Chondrocyte (in vitro differentiated cells): ENCODE data around the gene PODN. TPM values are rescaled to one million over a fixed set of nuclear protein-coding genes. Genes with fewer than 3 reads are reported as not detected.

Source experiments
- DNase-seq: peaks from one replicate; pipeline ENCODE4 v3.0.0; 2021; ENCODE audit warnings: mixed read lengths, low spot score
- H3K27ac Mint-ChIP-seq: one replicate; pipeline ENCODE4 v1.8.0; 2021; ENCODE audit warnings: mild to moderate bottlenecking, moderate library complexity, mixed read lengths; ENCODE audit not compliant: unreplicated experiment
- H3K27me3 Mint-ChIP-seq: 2 replicates; pipeline ENCODE4 v1.8.0; 2021; ENCODE audit warnings: low read depth, mixed read lengths
- H3K36me3 Mint-ChIP-seq: 2 replicates; pipeline ENCODE4 v1.8.0; 2021; ENCODE audit warnings: low read depth, mixed read lengths
- H3K4me1 Mint-ChIP-seq: 2 replicates; pipeline ENCODE4 v1.8.0; 2021; ENCODE audit warnings: low read depth, mild to moderate bottlenecking, mixed read lengths
- H3K4me3 Mint-ChIP-seq: one replicate; pipeline ENCODE4 v1.8.0; 2021; ENCODE audit warnings: mild to moderate bottlenecking, moderate library complexity, mixed read lengths; ENCODE audit not compliant: unreplicated experiment
- H3K9me3 Mint-ChIP-seq: 2 replicates; pipeline ENCODE4 v1.8.0; 2021; ENCODE audit warnings: low read depth, mixed read lengths
- CTCF ChIP-seq: fragments of 200-600 bp; sonication (generic); IDR thresholded peaks from 2 replicates; pipeline ENCODE4 v1.5.0; 2021; ENCODE audit warnings: antibody characterized with exemption, mild to moderate bottlenecking, moderate library complexity
- total RNA-seq: library from RNA; stranded (reverse); gene quantifications from 3 replicates; pipeline ENCODE4 v1.2.1, GENCODE V29; 2021

Gene PODN
- total RNA-seq, 1 donor from 2014 or later: 9.2 TPM

GRCh38 chr1:53093778-53094532 lies 31.9 kb downstream of the PODN start:
- no peaks in the 10 kb centered on the region for H3K36me3 Mint-ChIP-seq
- no peaks in the 10 kb centered on the region for H3K27me3 Mint-ChIP-seq
- peaks cover 6% of the 10 kb centered on the region for H3K4me1 Mint-ChIP-seq
- no peak overlapping the region for H3K4me3 Mint-ChIP-seq
- no peak for TF ChIP-seq CTCF
- H3K9me3 Mint-ChIP-seq: no peaks in the 10 kb centered on the region
- H3K27ac Mint-ChIP-seq: no peak overlapping the region
- no peak for DNase-seq

GRCh38 chr1:53094533-53094919 lies 32.5 kb downstream of the PODN start:
- Mint-ChIP-seq H3K4me1 (peaks cover under 1% of the 10 kb centered on the region), H3K27me3 (no peaks in the 10 kb centered on the region)

GRCh38 chr1:53104289-53104913 lies 42.4 kb downstream of the PODN start:
- Mint-ChIP-seq H3K4me1 (peaks cover 20% of the 10 kb centered on the region), H3K27me3 (no peaks in the 10 kb centered on the region), H3K9me3 (no peaks in the 10 kb centered on the region), H3K36me3 (no peaks in the 10 kb centered on the region), H3K27ac (no peak overlapping the region), H3K4me3 (no peak overlapping the region)
- no peak for TF ChIP-seq CTCF
- DNase-seq: no peak

More at GRCh38 chr1:53094533-53094919, 32.5 kb downstream of the PODN start:
- DNase-seq: no peak
- no peak overlapping the region for H3K27ac Mint-ChIP-seq
- no peaks in the 10 kb centered on the region for H3K9me3 Mint-ChIP-seq
- no peaks in the 10 kb centered on the region for H3K36me3 Mint-ChIP-seq
- H3K4me3 Mint-ChIP-seq: no peak overlapping the region
- no peak for TF ChIP-seq CTCF

GRCh38 chr1:53107090-53107489 lies 45.1 kb downstream of the PODN start:
- H3K4me1 Mint-ChIP-seq: peaks cover 42% of the 10 kb centered on the region
- H3K27ac Mint-ChIP-seq: no peak overlapping the region
- peaks cover 13% of the 10 kb centered on the region for H3K36me3 Mint-ChIP-seq
- no peak for TF ChIP-seq CTCF
- no peak overlapping the region for H3K4me3 Mint-ChIP-seq
- DNase-seq: no peak
- H3K9me3 Mint-ChIP-seq: peaks cover 15% of the 10 kb centered on the region
- no peaks in the 10 kb centered on the region for H3K27me3 Mint-ChIP-seq

- Mint-ChIP-seq H3K4me3 (no peak overlapping the region), H3K36me3 (peaks cover 15% of the 10 kb centered on the region), H3K4me1 (peaks cover 48% of the 10 kb centered on the region), H3K27ac (peak overlapping the region; percentile 52), H3K9me3 (peaks cover 18% of the 10 kb centered on the region), H3K27me3 (no peaks in the 10 kb centered on the region)
- no peak for TF ChIP-seq CTCF
- DNase-seq: no peak
Observed at GRCh38 chr1:53107570-53108322, 45.7 kb downstream of the PODN start.
